GM11168 (cell line): ENCODE measurements around the gene CPVL.

ENCODE experiments used
- in situ Hi-C: fragments of 300-500 bp; cut with MboI; formaldehyde crosslinking; loops from one replicate; pipeline ENCODE4 v1.12.0; 2022; ENCODE audit warnings: low sequenced_read_pairs; ENCODE audit not compliant: unreplicated experiment

CPVL gene

GRCh38 chr7:29146057-29146706 is at the start of gene CPVL:
TSS of gene CPVL (minus strand) at chr7:29146537. CDS start at chr7:29121061, 25,476 bp downstream.
- in situ Hi-C loops, result no loop called here

GRCh38 chr7:29194594-29195427 is 48.5 kb upstream of the CPVL start, which contains the start of gene CHN2:
TSS of gene CHN2 (plus strand) at chr7:29194775.
- in situ Hi-C loops, result loop anchor here (10.0 kb wide), 1 partner anchor 210 kb away; no protein-coding TSS in a partner anchor

DNA sequence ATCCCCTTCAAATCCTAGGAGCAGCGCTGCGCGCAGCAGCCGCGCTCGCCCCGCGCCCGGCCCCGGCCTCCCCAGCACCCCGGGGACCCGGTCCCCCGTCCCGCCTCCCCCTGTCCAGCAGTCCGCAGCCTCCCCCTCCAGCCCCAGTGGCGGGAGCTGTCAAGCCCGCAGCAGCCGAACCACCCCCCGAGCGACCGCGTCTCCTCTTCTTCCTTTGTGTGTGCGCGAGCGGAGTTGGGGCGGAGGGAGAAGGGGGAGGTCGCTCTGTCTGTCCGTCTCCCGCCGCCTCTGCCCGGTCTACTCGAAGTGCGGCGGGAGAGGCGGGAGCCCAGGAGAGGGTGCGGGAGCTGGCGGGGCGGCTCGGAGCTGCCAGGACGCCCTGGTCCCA is 47.9 kb upstream of the CPVL start:
- in situ Hi-C loops, result loop anchor here (10.0 kb wide), 1 partner anchor 211 kb away; no protein-coding TSS in a partner anchor

DNA sequence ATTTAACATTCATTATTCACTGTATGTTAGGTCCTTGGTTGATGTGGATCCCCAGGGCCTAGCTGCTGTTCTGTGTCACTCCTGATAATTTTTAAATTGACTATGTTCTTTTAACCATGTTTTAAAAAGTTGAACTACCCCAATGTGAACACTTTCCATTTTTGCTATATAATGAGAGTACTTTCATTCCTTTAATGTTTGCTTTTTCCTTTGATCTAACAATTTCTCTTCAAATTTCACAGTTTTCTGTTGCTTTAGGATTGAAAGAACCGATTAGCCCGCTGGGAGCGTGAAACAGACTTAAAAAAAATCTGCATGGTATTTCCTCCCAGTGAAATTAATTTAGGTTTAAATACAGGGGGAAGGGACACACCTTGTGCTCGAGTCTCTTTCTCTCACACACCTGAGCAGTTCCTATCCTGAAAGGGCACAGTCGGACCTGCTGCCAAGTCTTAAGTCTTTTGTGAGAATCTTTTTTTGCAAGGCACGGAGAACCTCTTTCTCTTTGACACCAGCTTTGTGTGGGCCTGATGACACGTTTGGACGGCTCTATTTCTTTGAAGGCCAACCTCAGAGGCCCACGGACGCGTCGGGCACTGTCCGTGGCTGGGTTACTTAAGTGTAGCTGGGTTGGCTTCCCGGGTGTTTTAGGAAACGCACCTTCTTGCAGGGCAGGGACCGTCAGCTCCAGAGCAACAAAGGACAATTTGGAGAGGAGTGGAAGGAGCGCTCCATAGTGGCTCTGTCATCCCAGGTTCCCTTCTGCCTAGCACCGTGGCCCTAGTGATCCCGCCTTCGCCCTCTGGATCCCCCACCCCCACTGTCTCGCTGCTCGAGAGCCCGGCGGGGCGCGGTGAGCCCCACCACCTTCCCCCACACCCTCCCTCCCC is 47.2 kb upstream of the CPVL start:
- in situ Hi-C loops, result loop anchor here (10.0 kb wide), 1 partner anchor 211 kb away; no protein-coding TSS in a partner anchor

DNA sequence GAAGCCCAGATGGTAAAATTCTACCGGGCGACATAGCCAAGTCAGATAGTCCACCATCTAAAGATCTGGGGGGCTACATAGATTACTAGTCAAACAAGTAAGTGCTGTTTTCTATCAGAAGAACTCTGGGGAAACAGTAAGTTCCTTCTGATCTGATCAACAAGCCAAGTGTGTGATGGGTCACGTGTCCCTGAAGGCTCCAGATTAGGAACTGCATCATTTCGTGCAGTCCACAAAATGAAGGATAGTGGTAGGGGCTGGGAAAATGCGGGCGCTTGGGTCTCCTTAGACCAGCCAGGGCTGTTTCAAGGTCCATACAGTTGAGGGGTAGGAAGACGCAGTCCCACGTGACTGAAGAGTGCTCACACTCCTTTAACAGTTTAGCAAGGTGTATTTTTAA is 46.5 kb upstream of the CPVL start:
- in situ Hi-C loops, result loop anchor here (10.0 kb wide), 1 partner anchor 212 kb away; no protein-coding TSS in a partner anchor

- in situ Hi-C loops, result loop anchor here (10.0 kb wide), 1 partner anchor 212 kb away; no protein-coding TSS in a partner anchor
These were observed 46.0 kb upstream of the CPVL start for GRCh38 chr7:29192323-29192722.

- in situ Hi-C loops, result loop anchor here (10.0 kb wide), 1 partner anchor 214 kb away; no protein-coding TSS in a partner anchor
These were observed 44.2 kb upstream of the CPVL start for GRCh38 chr7:29190349-29191045.

- in situ Hi-C loops, result loop anchor here (10.0 kb wide), 1 partner anchor 215 kb away; no protein-coding TSS in a partner anchor
These were observed 43.4 kb upstream of the CPVL start for GRCh38 chr7:29189743-29190201.

DNA sequence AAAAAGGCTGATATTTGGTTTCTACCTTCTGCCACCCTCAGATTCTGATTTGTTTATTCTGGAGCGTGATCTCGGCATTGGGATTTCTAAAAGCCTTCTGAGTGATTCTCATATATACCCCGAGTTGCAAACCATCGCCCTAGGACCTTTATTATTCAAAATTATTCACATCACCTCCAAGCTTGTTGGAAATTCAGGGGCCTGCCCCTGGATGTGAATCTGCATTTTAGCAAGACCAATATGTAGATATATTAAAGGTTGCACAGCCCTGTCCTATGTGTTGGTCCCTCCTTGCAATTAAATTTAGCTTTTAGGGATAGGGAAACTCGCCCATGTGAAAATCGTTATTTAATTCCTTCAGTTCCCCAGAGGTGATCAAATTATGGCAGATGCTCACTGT is 39.3 kb upstream of the CPVL start:
- in situ Hi-C loops, result no loop called here

GRCh38 chr7:29184599-29184998 is 38.3 kb upstream of the CPVL start:
- in situ Hi-C loops, result no loop called here

GRCh38 chr7:29179115-29179514 is 32.8 kb upstream of the CPVL start:
- in situ Hi-C loops, result no loop called here

- in situ Hi-C loops, result no loop called here
These were observed 31.7 kb upstream of the CPVL start for GRCh38 chr7:29177963-29178600.

- in situ Hi-C loops, result no loop called here
These were observed 27.1 kb upstream of the CPVL start for GRCh38 chr7:29173458-29173857.

- in situ Hi-C loops, result no loop called here
These were observed 24.4 kb upstream of the CPVL start for GRCh38 chr7:29170781-29171180.

DNA sequence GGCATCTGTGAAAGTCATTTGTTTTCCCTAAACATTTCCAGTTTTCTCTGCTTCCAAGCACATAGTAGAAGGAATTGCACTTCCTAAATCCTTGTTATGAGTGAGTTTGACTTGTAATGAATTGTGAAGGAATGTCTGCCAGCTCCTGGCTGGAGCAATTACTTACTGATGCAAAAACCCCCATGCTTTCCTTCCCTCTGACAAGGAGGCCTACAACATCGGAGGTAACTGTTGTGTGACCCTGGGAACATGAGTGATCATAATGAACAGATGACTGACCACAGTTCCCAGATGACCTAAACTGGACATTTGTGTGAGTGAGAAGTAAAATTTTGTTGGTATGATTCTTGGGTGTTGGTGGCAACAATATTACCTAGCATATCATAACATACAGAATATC is 21.4 kb upstream of the CPVL start:
- in situ Hi-C loops, result no loop called here

DNA sequence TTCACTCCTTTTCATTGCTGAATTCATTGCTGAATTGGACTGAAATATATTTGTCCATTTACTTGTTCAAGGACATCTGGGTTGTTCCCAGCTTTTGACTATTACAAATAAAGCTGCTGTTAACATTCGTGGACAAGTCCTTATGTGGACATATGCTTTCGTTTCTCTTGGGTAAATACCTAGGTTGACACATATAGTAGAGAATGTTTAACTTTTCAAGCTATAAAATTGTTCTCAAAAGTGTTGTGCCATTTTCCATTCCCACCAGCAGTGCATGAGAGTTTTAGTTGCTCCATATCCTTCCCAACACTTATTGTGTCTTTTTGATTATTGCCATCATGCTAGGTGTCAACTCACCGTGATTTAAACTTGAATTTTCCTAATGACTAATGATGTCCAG is 17.5 kb upstream of the CPVL start:
- in situ Hi-C loops, result no loop called here

DNA sequence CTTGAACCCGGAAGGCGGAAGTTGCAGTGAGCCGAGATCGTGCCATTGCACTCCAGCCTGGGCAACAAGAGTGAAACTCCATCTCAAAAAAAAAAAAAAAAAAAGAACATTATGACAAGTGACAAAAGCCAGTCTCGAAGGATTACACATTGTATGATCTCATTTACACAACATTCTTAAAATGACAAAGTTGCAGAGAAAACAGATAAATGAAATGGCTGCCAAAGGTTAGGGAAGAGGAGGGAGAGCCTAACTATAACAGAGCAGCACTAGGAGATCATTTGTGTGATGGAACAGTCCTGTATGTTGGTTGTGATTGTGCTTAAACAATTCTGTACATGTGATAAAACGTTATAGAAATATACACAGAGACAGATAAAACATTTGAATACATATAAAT is 16.2 kb upstream of the CPVL start:
- in situ Hi-C loops, result no loop called here

GRCh38 chr7:29161231-29161630 is 14.9 kb upstream of the CPVL start:
- in situ Hi-C loops, result no loop called here

- in situ Hi-C loops, result no loop called here
These were observed 13.7 kb upstream of the CPVL start for GRCh38 chr7:29160080-29160479.
